ENCODE measurements around the gene ROCK2.
A peak's percentile ranks its signal among the peaks of the same experiment; 100 is the strongest.

Gene ROCK2

DNA sequence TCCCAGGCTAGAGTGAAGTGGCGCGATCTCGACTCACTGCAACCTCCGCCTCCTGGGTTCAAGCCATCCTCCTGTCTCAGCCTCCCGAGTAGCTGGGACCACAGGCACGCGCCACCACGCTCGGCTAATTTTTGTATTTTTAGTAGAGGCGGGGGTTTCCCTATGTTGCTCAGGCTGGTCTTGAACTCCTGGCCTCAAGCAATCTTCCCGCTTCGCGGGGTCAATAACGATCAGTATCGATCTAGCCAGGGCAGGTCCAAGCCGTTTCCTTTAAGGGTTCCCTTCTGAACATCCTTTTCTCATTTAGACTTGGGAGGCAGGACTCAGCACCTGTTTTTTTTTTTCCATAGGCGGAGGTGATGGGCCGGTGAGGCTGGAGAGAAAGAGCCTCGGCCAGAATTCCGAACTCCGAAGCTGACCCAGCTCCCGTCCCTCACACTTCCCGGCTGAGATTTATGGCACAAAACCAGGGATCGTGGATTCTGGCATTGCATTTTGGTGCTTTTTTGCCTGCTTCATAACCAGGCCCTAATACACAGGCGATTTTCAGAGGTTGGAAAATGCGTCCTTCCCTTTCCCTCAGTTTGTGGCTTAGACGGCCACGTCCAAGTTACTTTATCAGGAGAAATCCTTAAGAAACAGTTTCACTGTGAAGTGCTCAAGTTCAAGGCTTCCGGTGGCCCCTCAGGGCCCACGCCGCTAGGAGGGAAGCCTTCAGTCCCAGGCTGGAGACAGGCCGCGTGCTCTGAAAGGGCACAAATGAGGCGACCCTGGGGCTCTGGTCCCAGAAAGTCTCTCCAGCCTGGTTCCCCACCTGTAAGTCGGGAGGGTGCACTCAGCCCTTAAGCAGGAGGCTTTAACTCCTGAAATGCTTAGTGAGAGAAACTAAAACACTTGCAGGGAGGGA, 190.2 kb downstream of the ROCK2 start:
- DNase-seq (ENCODE audit: low read depth in 2 of 2): peak; percentile 4 to 7

DNA sequence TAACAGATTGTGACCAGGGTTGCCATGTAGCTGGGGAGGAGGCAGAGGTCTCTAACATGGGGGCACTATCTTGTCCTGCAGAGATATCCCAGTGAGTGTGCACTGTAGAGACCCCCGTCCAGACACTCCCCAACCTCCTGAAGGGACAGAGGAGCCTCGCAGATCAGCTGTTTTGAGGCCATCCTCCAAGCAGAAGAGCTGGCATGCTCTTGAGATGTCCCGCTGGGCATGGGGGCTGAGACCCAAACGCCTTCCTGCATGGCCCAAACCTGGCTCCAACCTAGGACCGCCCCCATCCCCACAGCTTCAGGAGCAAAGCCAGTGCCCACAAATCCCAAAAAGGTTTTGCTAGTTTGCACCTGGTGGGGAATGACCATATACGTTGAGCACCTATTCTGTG, 191.8 kb downstream of the ROCK2 start:
- DNase-seq (ENCODE audit: low read depth in 2 of 2): no peak

DNA sequence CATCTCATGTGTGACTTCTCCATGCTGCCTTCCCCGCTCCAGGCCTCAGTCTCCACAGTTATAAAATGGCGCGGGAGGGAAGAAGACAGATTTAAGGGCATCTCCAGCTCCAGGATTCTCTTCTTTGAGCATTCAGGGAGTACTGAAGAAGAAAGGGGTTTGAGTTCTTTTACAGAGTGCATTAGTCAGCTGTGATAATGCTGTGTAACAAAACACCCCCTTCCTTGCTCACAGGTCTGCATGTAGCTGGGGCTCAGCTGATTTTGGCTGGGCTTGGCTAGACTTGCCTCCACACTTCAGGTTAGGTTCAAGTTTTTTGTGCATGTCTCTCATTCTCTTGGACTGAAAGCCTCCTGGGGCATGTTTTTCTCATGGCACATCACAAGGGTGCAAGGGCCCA, 197.2 kb downstream of the ROCK2 start:
- DNase-seq (ENCODE audit: low read depth in 2 of 2): no peak

DNA sequence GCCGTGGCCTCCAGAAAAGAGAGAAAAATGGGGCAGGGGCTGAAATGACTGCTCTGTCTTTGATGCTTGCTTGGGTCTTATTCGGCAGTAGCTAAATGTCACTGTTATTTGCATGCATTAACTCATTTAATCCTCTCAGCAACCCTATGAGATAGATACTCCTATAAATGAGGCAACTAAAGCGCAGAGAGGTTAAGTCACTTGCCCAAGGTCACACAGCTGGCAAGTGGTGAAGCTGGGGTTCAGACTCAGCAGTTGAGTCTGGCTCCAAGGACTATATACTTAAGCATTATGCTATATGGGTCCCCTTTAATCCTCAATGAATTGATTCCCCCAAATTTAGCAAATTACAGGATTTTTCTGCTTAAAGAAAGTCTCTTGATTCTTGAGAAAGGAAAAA, 198.4 kb downstream of the ROCK2 start:
- no peak for DNase-seq (ENCODE audit: low read depth in 2 of 2)

DNA sequence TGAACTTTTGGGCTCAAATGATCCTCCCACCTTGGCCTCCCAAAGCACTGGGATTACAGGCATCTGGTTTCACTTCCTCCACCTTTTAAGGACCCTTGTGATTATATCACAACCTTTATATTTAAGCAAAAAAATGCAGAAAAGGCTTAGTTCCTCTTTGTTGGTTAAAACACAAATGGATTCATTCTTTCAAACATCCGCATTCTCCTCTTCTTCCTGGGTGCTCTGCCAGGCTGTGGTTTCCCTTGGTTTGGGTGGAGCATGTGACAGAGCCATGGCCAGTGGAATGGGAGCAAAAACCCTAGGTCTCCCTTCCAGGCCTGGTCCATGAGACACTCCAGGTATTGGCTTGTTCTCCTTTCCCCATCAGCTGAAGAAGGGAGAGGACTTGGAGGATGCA, 199.1 kb downstream of the ROCK2 start:
- DNase-seq (ENCODE audit: low read depth in 2 of 2): no peak

DNA sequence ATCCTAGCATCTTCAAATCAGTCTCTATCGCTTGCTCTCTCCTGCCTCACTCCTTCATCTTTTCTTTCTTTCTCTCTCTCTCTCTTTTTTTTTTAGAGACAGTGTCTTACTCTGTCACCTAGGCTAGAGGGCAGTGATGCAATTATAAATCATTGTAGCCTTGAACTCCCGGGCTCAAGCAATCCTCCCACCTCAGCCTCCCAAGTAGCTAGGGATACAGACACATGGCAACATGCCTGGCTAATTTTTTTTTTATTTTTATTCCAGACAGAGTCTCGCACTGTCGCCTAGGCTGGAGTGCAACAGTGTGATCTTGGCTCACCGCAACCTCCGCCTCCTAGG, 199.7 kb downstream of the ROCK2 start:
- DNase-seq (ENCODE audit: low read depth in 2 of 2): no peak

DNA sequence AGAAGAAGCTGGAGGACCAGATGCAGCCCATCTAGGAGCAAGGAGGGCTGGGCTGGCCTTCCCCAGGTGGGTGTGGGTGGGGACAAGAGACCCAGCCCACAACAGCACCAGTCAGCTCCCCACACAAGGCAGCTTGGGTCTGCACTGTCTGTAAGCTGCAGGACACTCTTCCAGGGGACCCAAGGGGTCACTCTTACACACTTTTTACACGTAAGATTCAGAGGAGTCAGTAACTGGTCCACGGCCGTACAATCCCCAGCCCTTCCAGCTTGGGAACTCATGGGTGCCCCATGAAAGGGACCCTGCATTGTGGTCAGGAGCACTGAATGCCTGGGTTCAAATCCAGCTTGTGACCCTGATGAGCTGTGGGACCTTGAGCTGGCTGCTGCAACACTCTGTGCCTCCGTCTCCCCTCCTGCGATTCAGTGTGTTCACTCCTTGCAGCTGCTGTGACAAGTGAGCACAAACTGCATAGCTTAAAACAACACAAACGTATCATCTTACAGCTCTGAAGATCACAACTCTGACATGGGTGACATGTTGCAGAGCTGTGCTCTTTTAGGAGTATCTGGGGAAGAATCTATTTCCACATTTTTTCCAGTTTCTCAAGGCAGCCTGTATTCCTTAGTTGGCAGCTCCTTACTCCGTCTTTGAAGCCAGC, 200.2 kb downstream of the ROCK2 start:
- no peak for DNase-seq (ENCODE audit: low read depth in 2 of 2)

DNA sequence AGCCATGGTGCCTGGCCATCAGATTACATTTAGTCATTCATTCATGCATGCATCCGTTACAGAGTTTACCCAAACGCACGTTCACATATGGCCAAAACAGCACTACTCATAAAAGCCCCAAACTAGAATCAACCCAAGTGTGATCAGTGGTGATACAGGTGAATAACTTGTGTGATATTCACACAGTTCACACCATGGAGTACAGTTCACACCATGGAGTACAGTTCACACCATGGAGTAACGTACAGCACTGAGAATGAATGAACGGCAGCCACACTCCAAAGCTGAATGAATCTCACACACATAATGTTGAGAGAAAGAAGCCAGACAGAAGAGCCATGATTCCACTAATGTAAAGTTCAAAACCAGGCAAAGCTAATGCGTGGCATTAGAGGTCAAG, 201.4 kb downstream of the ROCK2 start:
- DNase-seq (ENCODE audit: low read depth in 2 of 2): no peak

DNA sequence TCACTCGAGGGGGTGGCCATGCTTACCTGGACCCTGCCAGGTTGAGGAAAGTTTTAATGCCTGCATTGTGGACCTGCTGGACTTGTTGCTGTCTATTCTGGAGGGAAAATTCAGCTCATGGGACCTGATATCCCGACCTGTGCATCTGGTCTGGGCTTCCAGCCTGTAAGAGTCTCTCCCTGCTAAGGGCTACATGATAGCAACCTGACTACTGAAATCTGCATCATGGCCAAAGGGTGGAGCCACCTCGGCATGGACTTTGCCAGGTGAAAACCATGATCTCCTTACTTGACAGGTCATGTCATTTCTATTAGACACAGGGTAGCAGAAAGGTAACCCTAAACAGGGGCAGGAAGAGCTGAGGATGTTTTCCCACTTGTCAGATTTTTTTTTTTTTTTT, 202.1 kb downstream of the ROCK2 start:
- DNase-seq (ENCODE audit: low read depth in 2 of 2): no peak

DNA sequence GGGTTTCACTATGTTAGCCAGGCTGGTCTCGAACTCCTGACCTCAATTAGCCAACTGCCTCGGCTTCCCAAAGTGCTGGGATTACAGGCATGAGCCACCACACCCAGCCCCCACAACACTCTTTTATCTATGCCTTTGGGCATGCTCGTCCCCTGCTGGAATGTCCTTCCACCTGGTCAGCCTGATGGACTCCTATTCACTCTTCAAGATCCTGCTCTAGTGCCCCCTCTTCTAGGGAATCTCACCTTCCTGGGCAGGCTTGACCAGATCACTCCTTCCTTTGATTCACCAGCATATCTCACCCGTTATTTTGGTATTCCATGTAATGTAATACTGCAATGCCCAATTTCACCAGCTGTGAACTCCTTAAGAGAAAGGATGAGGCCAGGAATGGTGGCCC, 203.1 kb downstream of the ROCK2 start:
- DNase-seq (ENCODE audit: low read depth in 2 of 2): no peak

DNA sequence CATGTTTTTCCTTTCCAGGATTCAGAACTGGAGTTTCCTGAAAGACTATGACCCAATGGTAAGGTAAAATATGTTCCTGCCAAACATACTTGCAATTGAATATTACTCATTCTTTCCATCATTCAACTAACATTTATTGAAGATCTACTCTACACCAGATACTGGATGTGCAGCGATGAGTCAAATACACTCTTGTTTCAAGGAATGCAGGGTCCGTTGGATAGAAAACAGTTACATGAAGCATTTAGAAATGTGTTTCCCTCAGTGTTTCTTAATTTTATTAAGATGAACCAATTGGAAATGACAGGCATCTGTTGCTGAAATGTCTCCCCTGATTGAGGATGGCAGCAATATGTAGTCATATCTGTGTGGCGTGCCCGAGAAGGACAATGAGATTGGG, 203.9 kb downstream of the ROCK2 start:
- no peak for DNase-seq (ENCODE audit: low read depth in 2 of 2)

DNA sequence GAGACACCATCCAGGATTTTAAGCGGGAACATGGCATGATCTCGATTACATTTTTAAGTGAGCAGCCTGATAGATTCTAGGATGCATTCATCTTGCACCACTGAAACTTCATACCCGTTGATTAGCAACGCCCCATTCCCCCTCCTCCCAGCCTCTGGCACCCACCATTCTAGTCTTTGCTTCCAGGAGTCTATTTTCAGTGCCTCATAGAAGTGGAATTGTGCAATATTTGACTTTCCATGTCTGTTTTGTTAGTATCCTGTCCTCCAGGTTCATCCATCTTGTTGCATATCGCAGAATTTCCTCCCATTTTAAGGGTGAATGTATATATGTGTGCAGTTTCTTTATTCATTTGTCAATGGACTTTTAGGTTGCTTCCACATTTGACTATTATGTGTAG, 210.1 kb downstream of the ROCK2 start:
- DNase-seq (ENCODE audit: low read depth in 2 of 2): no peak

DNA sequence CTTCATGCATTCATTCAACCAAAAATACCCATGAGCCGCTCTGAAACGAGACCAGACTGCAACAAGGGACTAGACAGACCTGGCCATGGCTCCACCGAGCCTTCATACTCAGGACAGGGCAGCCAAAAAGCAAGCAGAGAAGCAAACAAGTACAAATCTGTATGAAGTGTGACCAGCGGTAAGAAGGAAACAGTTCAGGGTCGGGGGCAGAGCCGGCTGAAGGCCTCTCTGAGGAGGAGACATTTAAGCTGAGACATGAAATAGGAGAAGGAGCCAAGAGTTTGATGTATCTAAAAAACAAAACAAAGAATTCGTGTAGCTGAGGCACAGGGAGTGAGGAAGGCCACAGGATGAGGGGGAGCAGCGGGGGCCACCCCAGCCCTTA, 210.5 kb downstream of the ROCK2 start:
- no peak for DNase-seq (ENCODE audit: low read depth in 2 of 2)

DNA sequence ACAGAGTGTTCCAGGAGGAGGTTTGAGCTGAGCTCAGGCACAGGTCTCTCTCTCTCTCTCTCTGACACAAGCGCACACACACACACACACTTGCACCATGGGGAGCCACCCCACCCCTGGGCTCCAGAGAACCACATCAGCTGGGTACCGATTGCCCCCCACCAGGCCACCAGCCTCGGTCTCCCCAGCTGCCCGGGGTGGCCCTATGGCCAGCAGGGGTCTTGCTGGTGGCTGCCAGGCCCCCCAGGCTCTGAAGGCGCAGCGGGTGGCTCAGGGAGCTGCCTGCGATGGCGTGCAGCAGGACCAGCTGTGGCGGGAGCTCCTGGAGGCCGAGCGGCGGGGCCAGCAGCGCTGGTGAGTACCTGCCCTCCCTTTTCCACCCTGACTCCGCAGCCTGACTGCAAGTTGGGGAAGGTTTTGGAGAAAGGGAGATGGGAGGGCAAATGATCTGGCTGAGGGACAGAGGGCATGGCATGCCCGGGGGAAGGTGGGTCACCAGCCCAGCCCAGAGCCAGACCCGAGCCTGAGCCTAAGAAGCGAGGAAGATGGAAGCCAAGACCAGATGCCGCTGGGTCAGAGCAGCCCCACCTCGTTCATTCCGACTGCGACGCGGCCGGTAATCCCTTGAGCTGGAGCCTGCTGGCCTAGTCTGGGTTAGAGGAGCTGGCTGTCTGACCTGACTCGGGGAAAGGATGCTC, 211.0 kb downstream of the ROCK2 start:
- no peak for DNase-seq (ENCODE audit: low read depth in 2 of 2)

DNA sequence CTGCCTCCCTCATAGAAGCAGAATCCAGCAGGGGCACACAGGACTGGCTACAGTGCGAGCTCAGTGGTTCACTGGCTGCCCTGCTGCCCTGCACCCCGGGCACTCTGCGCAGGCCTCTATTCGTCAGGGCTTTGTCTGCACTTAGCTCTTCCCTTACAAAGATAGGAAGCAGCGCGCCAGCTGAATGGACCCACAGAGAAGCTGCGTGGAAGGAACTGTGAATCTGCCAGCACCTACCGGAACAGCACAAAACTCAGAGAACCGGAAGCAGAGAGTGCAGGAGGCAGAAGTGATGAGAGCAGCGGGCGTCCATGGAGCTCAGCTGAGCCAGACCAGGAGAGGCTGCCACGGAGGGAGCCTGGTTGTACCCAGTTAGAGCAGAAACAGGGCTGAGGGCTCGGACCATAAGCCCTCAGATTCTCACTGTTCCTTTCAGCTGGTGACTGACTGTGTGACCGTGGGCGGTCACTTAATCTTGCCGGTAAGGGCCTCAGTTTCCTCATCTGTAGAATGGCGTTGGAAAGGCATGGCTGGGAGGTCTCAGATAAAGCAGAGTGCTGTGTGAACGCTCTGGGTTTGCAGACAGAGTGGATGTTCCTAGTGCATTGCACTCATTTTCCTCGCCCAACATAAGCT, 212.3 kb downstream of the ROCK2 start:
- no peak for DNase-seq (ENCODE audit: low read depth in 2 of 2)

DNA sequence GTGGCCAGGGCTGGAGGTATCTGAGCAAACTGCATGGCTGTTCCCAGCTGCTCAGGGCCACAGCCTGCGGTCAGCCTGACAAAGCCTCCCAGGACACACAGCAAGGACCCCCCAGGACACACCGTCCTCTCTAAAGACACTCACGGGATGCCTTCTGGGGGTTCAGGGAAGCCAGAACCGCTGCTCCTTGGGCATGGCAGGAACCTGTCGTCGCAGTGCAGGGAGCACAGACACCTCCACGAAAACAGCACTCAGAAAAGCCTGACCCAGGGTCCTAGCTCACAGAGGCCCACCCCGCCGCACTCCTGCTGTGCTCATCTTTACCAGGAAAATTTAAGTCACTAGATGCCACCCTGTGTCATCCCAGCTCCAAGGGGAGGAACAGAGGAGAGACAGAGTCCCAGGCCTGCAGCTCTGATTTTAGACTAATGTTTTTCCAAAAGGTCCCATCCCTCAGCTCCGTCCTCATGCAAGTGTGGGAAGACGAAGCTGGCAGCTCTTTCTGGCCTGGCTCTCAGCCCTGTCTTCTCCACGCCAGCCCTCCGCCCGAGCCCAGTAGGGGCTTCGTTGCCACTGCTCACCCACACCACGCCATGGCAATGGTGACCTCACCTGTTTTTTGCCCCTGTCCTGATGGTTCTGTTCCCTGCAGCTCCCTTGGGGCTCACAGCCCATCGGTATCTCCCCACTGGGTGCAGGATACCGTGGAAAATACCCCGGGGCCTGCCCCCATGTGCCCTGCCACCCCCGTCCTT, 213.1 kb downstream of the ROCK2 start:
- no peak for DNase-seq (ENCODE audit: low read depth in 2 of 2)
